Glutamatergic neuron (in vitro differentiated cells): ENCODE results near the gene VRK3. TPM values are rescaled to one million over a fixed set of nuclear protein-coding genes. Genes with fewer than 3 reads are reported as not detected.
A peak's percentile ranks its signal among the peaks of the same experiment; 100 is the strongest.

Experiments
- DNase-seq: peaks from one replicate; pipeline ENCODE4 v3.0.0; 2022
- H3K27ac Mint-ChIP-seq: one replicate; pipeline ENCODE4 v1.8.0; 2020; ENCODE audit warnings: mild to moderate bottlenecking, mixed read lengths, inconsistent platforms; ENCODE audit not compliant: unreplicated experiment
- H3K27me3 Mint-ChIP-seq: one replicate; pipeline ENCODE4 v1.8.0; 2020; ENCODE audit warnings: mild to moderate bottlenecking, moderate library complexity, mixed read lengths, inconsistent platforms; ENCODE audit not compliant: unreplicated experiment
- H3K36me3 Mint-ChIP-seq: one replicate; pipeline ENCODE4 v1.8.0; 2020; ENCODE audit warnings: mild to moderate bottlenecking, mixed read lengths, inconsistent platforms; ENCODE audit not compliant: unreplicated experiment
- H3K4me1 Mint-ChIP-seq: one replicate; pipeline ENCODE4 v1.8.0; 2020; ENCODE audit warnings: mild to moderate bottlenecking, low read depth, mixed read lengths, inconsistent platforms; ENCODE audit not compliant: unreplicated experiment
- H3K4me3 Mint-ChIP-seq: one replicate; pipeline ENCODE4 v1.8.0; 2020; ENCODE audit warnings: mild to moderate bottlenecking, mixed read lengths, inconsistent platforms; ENCODE audit not compliant: unreplicated experiment
- H3K9me3 Mint-ChIP-seq: one replicate; pipeline ENCODE4 v1.8.0; 2020; ENCODE audit warnings: mild to moderate bottlenecking, moderate library complexity, mixed read lengths, inconsistent platforms; ENCODE audit not compliant: unreplicated experiment
- total RNA-seq: library from RNA; stranded (reverse); fragmentation: NEBNext Ultra II Directional; extraction: Animal tissue kit (Norgen Biotek cat#: 25700); gene quantifications from one replicate; pipeline ENCODE4 v1.2.1, GENCODE V29; 2021; ENCODE audit not compliant: unreplicated experiment
- TF ChIP-seq, protein P1 (sequence below): fragments of 200-600 bp; sonication (generic); IDR thresholded peaks from one replicate; pipeline ENCODE4 v1.5.0; 2021; ENCODE audit not compliant: partially characterized antibody, unreplicated experiment

Gene VRK3
- total RNA-seq, 1 donor from 2014 or later = 44.5 TPM

DNA sequence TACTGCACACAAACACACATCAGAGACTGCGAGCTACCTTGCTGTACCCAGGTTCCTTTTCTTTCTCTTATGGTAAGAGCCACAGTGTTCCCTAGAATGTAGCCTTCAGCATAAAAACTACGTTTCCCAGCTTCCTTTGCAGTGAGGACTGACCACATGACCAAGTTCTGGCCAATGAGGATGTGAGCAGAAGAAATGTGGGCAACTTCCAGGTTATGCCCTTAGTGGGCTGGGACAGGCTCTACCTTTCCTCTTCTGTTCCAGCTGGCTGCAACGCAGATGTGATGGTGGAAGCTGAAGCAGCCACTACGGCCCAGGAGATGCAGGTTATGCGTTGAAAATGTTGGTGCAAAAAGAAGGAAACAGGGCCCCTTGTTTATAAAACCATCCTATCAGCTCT, 27.5 kb downstream of the VRK3 start:
- peaks cover 4% of the 10 kb centered on the region for H3K36me3 Mint-ChIP-seq
- no peak for DNase-seq
- H3K9me3 Mint-ChIP-seq = peaks cover 1% of the 10 kb centered on the region
- peaks cover 3% of the 10 kb centered on the region for H3K27me3 Mint-ChIP-seq
- H3K27ac Mint-ChIP-seq = no peak overlapping the region
- no peaks in the 10 kb centered on the region for H3K4me1 Mint-ChIP-seq
- H3K4me3 Mint-ChIP-seq = no peak overlapping the region
- TF ChIP-seq, protein P1, sequence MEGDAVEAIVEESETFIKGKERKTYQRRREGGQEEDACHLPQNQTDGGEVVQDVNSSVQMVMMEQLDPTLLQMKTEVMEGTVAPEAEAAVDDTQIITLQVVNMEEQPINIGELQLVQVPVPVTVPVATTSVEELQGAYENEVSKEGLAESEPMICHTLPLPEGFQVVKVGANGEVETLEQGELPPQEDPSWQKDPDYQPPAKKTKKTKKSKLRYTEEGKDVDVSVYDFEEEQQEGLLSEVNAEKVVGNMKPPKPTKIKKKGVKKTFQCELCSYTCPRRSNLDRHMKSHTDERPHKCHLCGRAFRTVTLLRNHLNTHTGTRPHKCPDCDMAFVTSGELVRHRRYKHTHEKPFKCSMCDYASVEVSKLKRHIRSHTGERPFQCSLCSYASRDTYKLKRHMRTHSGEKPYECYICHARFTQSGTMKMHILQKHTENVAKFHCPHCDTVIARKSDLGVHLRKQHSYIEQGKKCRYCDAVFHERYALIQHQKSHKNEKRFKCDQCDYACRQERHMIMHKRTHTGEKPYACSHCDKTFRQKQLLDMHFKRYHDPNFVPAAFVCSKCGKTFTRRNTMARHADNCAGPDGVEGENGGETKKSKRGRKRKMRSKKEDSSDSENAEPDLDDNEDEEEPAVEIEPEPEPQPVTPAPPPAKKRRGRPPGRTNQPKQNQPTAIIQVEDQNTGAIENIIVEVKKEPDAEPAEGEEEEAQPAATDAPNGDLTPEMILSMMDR = no peak

DNA sequence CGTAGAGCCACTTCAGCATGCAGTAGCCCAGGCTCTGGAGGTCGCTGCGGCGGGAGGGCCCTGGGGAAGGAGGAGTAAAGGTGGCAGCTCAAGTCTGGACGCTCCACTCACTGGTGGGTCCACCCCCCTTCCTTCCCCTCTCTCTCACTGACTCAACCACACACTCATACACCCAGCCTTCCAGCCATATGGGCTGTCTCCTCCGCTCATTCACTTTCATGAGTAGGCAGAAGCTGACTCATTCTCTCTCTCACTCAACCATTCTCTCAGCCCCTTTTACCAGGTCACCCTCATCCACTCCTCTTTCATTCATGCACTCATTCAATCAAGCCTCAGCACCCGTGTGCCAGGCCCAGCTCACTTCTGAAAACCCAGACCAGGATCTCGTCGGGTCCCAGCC, 36.7 kb downstream of the VRK3 start:
- peaks cover 8% of the 10 kb centered on the region for H3K36me3 Mint-ChIP-seq
- TF ChIP-seq, protein P1 = no peak
- no peak for DNase-seq
- H3K4me1 Mint-ChIP-seq = no peaks in the 10 kb centered on the region
- no peak overlapping the region for H3K4me3 Mint-ChIP-seq
- H3K9me3 Mint-ChIP-seq = peaks cover 3% of the 10 kb centered on the region
- H3K27me3 Mint-ChIP-seq = peaks cover 6% of the 10 kb centered on the region
- H3K27ac Mint-ChIP-seq = no peak overlapping the region

DNA sequence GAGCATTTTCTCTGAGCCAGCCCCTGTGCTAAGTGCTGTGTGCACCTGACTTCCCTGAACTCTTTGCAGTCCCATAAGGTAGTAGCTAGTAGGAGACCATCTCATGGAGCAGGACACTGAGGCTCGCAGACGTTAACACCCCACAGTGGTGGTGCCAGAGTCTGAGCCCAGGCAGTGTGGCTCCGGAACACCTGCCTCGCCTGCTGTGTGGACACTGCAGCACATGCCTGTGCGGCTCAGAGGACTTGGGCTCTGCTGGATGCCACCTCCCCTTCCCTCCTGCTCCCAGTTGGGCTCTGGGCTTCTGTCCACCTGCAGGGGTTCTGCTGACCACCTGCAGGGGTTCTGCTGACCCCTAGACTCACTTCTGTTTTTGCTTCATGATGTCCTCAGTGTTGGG, 37.2 kb downstream of the VRK3 start:
- Mint-ChIP-seq H3K9me3 (peaks cover 3% of the 10 kb centered on the region), H3K27me3 (peaks cover 6% of the 10 kb centered on the region), H3K4me1 (no peaks in the 10 kb centered on the region), H3K27ac (no peak overlapping the region), H3K4me3 (no peak overlapping the region), H3K36me3 (peaks cover 7% of the 10 kb centered on the region)
- TF ChIP-seq, protein P1 = no peak
- DNase-seq = no peak

DNA sequence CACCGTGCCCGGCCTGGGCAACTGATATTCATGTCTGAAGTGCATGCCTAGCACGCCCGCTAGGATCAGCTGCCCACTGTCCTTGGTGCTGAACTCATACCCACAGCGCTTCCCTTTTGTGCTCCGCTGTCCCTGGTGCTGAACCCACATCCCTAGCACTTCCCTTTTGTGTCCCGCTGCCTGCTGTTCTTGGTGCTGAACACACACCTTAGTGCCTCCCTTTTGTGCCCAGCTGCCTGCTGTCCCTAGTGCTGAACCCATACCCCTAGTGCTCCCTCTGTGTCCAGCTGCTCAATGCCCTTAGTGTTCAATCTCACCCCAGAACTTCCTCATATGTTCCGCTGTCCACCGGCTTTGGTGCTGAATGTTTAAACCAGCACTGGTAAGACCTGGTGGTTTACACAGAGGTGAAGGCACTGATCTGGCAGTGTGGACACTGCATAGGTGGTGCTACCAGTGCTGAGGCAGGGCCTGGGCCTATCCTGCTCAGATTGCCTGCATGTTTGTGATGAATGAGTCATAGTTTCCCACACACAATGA, 37.9 kb downstream of the VRK3 start:
- TF ChIP-seq, protein P1 = no peak
- no peak for DNase-seq
- Mint-ChIP-seq H3K36me3 (no peaks in the 10 kb centered on the region), H3K4me3 (no peak overlapping the region), H3K27me3 (peaks cover 8% of the 10 kb centered on the region), H3K4me1 (no peaks in the 10 kb centered on the region), H3K27ac (peak overlapping the region; percentile 48), H3K9me3 (peaks cover 5% of the 10 kb centered on the region)

DNA sequence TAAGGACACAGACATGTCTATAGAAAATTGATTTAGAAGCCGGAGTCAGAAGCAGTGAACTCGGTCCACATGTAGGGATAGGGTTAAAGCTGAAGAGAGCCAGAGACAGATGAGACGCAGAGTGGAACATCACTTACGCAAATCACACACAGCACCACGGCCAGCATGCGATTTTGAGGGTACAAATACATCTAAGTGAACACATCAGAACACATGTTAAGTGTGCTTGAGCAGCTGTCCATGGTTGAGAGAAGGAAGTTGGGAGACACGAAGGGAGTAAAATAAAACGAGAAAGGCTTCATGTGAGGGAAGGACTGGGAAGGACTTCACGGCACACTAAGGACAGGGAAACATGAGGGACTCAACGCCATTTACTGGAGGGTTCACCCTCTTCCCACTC, 38.8 kb downstream of the VRK3 start:
- peaks cover 7% of the 10 kb centered on the region for H3K9me3 Mint-ChIP-seq
- H3K4me1 Mint-ChIP-seq = no peaks in the 10 kb centered on the region
- peak overlapping the region; percentile 0 for H3K27ac Mint-ChIP-seq
- TF ChIP-seq, protein P1 = no peak
- no peak for DNase-seq
- H3K4me3 Mint-ChIP-seq = no peak overlapping the region
- peaks cover 8% of the 10 kb centered on the region for H3K27me3 Mint-ChIP-seq
- H3K36me3 Mint-ChIP-seq = no peaks in the 10 kb centered on the region
